ENCODE results near the gene SNAPC5. TPM values are rescaled to one million over a fixed set of nuclear protein-coding genes. Genes with fewer than 3 reads are reported as not detected.

SNAPC5 gene
- total and polyA plus RNA-seq, 2 of the 13 experiments (the other 11 are each of a cell fraction or from before 2014, with no cell fraction given): 14.8 to 36.2 TPM

- in situ Hi-C loops (cut with HindIII; ENCODE audit: extremely low pct_ligation_motif_present, low pct_unique_long_range_greater_than_20kb): no loop called here
- CTCF ChIA-PET (ENCODE audit: low intra/inter-chr PET ratio, low total read pairs): no interaction called here
- BruUV-seq (replicated peaks): no TSS peak
- Histone ChIP-seq H3K9me3 (ENCODE audit: low read length) (no peaks in the 10 kb centered on the region), H3K79me2 (ENCODE audit: insufficient read depth, low read length) (no peaks in the 10 kb centered on the region), H3K4me1 (ENCODE audit: insufficient read depth, low read length) (no peaks in the 10 kb centered on the region), H4K20me1 (ENCODE audit: insufficient read depth, low read length) (no peaks in the 10 kb centered on the region), H3K27me3 (ENCODE audit: control insufficient read depth in 1 of 2, insufficient read depth in 2 of 2, low read length in 2 of 2) (no peaks in the 10 kb centered on the region), H3K4me2 (ENCODE audit: low read depth, low read length) (no peak overlapping the region), H3K9ac (ENCODE audit: insufficient read depth, low read depth, low read length) (no peak overlapping the region), H3K36me3 (replicated peaks in 1 of 2; ENCODE audit: control insufficient read depth in 1 of 2, insufficient read depth in 2 of 2, low read length in 2 of 2) (peaks cover 5 to 26% of the 10 kb centered on the region in 2 experiments; a peak in 4 of 5 replicates), H3K27ac (ENCODE audit: extremely low read length, insufficient read depth, low read length) (no peak overlapping the region), H2AFZ (ENCODE audit: low read length) (no peak overlapping the region), H3K4me3 (replicated peaks in 1 of 3; ENCODE audit: insufficient read depth in 1 of 3, low read depth in 2 of 3, low read length in 3 of 3) (no peak overlapping the region)
- intact Hi-C loops (cut with micrococcal nuclease; ENCODE audit: unreplicated experiment): no loop called here
- ATAC-seq (no peak), DNase-seq (ENCODE audit: low spot score) (no peak), FAIRE-seq (no peak)
- 100% methylated on average over 2 of the region's 2 CpGs for WGBS (ENCODE audit: low lambda C conversion rate)
- POLR2A ChIA-PET: no interaction called here
- no peak for TF ChIP-seq ZNF496 (CRISPR knock-in tag; IDR thresholded peaks at IDR 0.05; ENCODE audit: insufficient replicate concordance)
Observed at GRCh38 chr15:66515901-66516322, 18.4 kb upstream of the SNAPC5 start.

- H3K36me3 ChIP-seq (replicated peaks in 1 of 2; ENCODE audit: control insufficient read depth in 1 of 2, insufficient read depth in 2 of 2, low read length in 2 of 2): peaks cover 5 to 24% of the 10 kb centered on the region in 2 experiments; a peak in 4 of 5 replicates
- in situ Hi-C loops (cut with HindIII; ENCODE audit: extremely low pct_ligation_motif_present, low pct_unique_long_range_greater_than_20kb): no loop called here
- H3K27ac ChIP-seq (ENCODE audit: extremely low read length, insufficient read depth, low read length): no peak overlapping the region
- intact Hi-C loops (cut with micrococcal nuclease; ENCODE audit: unreplicated experiment): no loop called here
- H3K9ac ChIP-seq (ENCODE audit: insufficient read depth, low read depth, low read length): no peak overlapping the region
- H3K4me1 ChIP-seq (ENCODE audit: insufficient read depth, low read length): no peaks in the 10 kb centered on the region
- ATAC-seq: no peak
- ChIA-PET CTCF (ENCODE audit: low intra/inter-chr PET ratio, low total read pairs) (no interaction called here), POLR2A (no interaction called here)
- H3K27me3 ChIP-seq (ENCODE audit: control insufficient read depth in 1 of 2, insufficient read depth in 2 of 2, low read length in 2 of 2): no peaks in the 10 kb centered on the region
- no peak for DNase-seq (ENCODE audit: low spot score)
- no peaks in the 10 kb centered on the region for H3K9me3 ChIP-seq (ENCODE audit: low read length)
- H3K4me3 ChIP-seq (replicated peaks in 1 of 3; ENCODE audit: insufficient read depth in 1 of 3, low read depth in 2 of 3, low read length in 3 of 3): no peak overlapping the region
- H4K20me1 ChIP-seq (ENCODE audit: insufficient read depth, low read length): no peaks in the 10 kb centered on the region
- no peak overlapping the region for H2AFZ ChIP-seq (ENCODE audit: low read length)
- no TSS peak for BruUV-seq (replicated peaks)
- no peaks in the 10 kb centered on the region for H3K79me2 ChIP-seq (ENCODE audit: insufficient read depth, low read length)
- no peak for FAIRE-seq
- H3K4me2 ChIP-seq (ENCODE audit: low read depth, low read length): no peak overlapping the region
- WGBS (ENCODE audit: low lambda C conversion rate): 95% methylated on average over 3 of the region's 3 CpGs
- TF ChIP-seq NFE2L2 (IDR thresholded peaks at IDR 0.05; ENCODE audit: low read length) (no peak), ZBTB10 (CRISPR knock-in tag; IDR thresholded peaks at IDR 0.05; ENCODE audit: borderline replicate concordance) (no peak), ZBTB26 (CRISPR knock-in tag; IDR thresholded peaks at IDR 0.05; ENCODE audit: borderline replicate concordance) (no peak), ZNF207 (IDR thresholded peaks at IDR 0.05; ENCODE audit: borderline replicate concordance) (no peak), ZBTB49 (CRISPR knock-in tag; IDR thresholded peaks at IDR 0.05; ENCODE audit: borderline replicate concordance) (no peak), ZMAT3 (CRISPR knock-in tag; conservative IDR thresholded peaks at IDR 0.05) (no peak), KLF15 (CRISPR knock-in tag; IDR thresholded peaks at IDR 0.05; ENCODE audit: borderline replicate concordance) (no peak), ARID3A (IDR thresholded peaks at IDR 0.05; ENCODE audit: low read depth, low read length) (no peak), IRF2 (CRISPR knock-in tag; IDR thresholded peaks at IDR 0.05) (no peak)
Observed at GRCh38 chr15:66514586-66514985, 17.0 kb upstream of the SNAPC5 start.

All from HepG2 (cell line).